Mucosa of gallbladder (tissue), 1 donor: Measurements from ENCODE around the gene PRRT2. TPM values are rescaled to one million over a fixed set of nuclear protein-coding genes. Genes with fewer than 3 reads are reported as not detected.

Experiments used
- DNase-seq: peaks from one replicate; pipeline ENCODE4 v3.0.0-alpha.2; 2020; ENCODE audit warnings: low spot score
- total RNA-seq: library from RNA; stranded (reverse); gene quantifications from one replicate; pipeline ENCODE4 v1.2.1, GENCODE V29; 2021
- donor health status: DM: no; HTN: no; CAD: no.

The PRRT2 gene
- total RNA-seq, 1 donor from 2014 or later = 20.8 TPM

GRCh38 chr16:29862383-29862883 lies 50.4 kb downstream of the PRRT2 start:
- peak; percentile 27 for DNase-seq

- peak; percentile 95 for DNase-seq
Measured at GRCh38 chr16:29862884-29863668, 51.1 kb downstream of the PRRT2 start, which contains the start of gene CDIPT. TSS of gene CDIPT (minus strand) at chr16:29863226. CDS start at chr16:29862857, 369 bp downstream.

GRCh38 chr16:29863669-29863984 lies 51.6 kb downstream of the PRRT2 start:
- no peak for DNase-seq

GRCh38 chr16:29864205-29864604 lies 52.2 kb downstream of the PRRT2 start:
- no peak for DNase-seq

Other genes with a start within 250 kb of the PRRT2 start
- 9.0 TPM for gene SPN, start 148.9 kb upstream of the PRRT2 start, total RNA-seq
- 17.2 TPM for gene QPRT, start 133.0 kb upstream of the PRRT2 start, total RNA-seq
- 3.0 TPM for gene C16orf54, start 66.2 kb upstream of the PRRT2 start, total RNA-seq
- not detected for gene ZG16, start 33.9 kb upstream of the PRRT2 start, total RNA-seq
- 21.6 TPM for gene KIF22, start 21.4 kb upstream of the PRRT2 start, total RNA-seq
- 192 TPM for gene MAZ, start 5.7 kb upstream of the PRRT2 start, total RNA-seq
- 38.9 TPM for gene PAGR1, start 4.0 kb downstream of the PRRT2 start, total RNA-seq
- gene MVP, start 8.3 kb downstream of the PRRT2 start, total RNA-seq = 253 TPM
- gene CDIPT, start 51.0 kb downstream of the PRRT2 start, total RNA-seq = 110 TPM
- 113 TPM for gene SEZ6L2, start 87.4 kb downstream of the PRRT2 start, total RNA-seq
- gene ASPHD1, start 88.3 kb downstream of the PRRT2 start, total RNA-seq = 94.5 TPM
- 28.4 TPM for gene KCTD13, start 114.0 kb downstream of the PRRT2 start, total RNA-seq
- 167 TPM for gene TMEM219, start 149.9 kb downstream of the PRRT2 start, total RNA-seq
- 67.3 TPM for gene TAOK2, start 161.7 kb downstream of the PRRT2 start, total RNA-seq
- gene HIRIP3, start 183.4 kb downstream of the PRRT2 start, total RNA-seq = 16.3 TPM
- gene INO80E, start 184.0 kb downstream of the PRRT2 start, total RNA-seq = 88.4 TPM
- 18.8 TPM for gene DOC2A, start 198.8 kb downstream of the PRRT2 start, total RNA-seq
- gene C16orf92, start 211.0 kb downstream of the PRRT2 start, total RNA-seq = not detected
- not detected for gene TLCD3B, start 219.1 kb downstream of the PRRT2 start, total RNA-seq